Neural crest cell (in vitro differentiated cells): ENCODE results near the gene LRRC45. TPM values are rescaled to one million over a fixed set of nuclear protein-coding genes. Genes with fewer than 3 reads are reported as not detected.
A peak's percentile ranks its signal among the peaks of the same experiment; 100 is the strongest.
"Not testable (repeated sequence)": the region's sequence is repeated elsewhere in the genome, so short reads cannot be mapped to it uniquely, and the experiment has no call there.

Experiments
- DNase-seq: peaks from one replicate; pipeline ENCODE4 v3.0.0; 2021; ENCODE audit warnings: low read depth, mixed read lengths, low spot score
- H3K27ac Mint-ChIP-seq: one replicate; pipeline ENCODE4 v1.8.0; 2021; ENCODE audit warnings: mild to moderate bottlenecking, mixed read lengths; ENCODE audit not compliant: unreplicated experiment
- H3K27me3 Mint-ChIP-seq: 2 replicates; pipeline ENCODE4 v1.8.0; 2021; ENCODE audit warnings: low read depth, mild to moderate bottlenecking, mixed read lengths
- H3K36me3 Mint-ChIP-seq: 2 replicates; pipeline ENCODE4 v1.8.0; 2021; ENCODE audit warnings: low read depth, mild to moderate bottlenecking, mixed read lengths
- H3K4me1 Mint-ChIP-seq: 2 replicates; pipeline ENCODE4 v1.8.0; 2021; ENCODE audit warnings: mixed read lengths
- H3K4me3 Mint-ChIP-seq: one replicate; pipeline ENCODE4 v1.8.0; 2021; ENCODE audit warnings: mild to moderate bottlenecking, mixed read lengths
- H3K9me3 Mint-ChIP-seq: 2 replicates; pipeline ENCODE4 v1.8.0; 2021; ENCODE audit warnings: mixed read lengths
- total RNA-seq: library from RNA; stranded (reverse); gene quantifications from 2 replicates; pipeline ENCODE4 v1.2.1, GENCODE V29; 2021
- TF ChIP-seq, protein P1 (sequence below): fragments of 200-600 bp; sonication (generic); conservative IDR thresholded peaks from 2 replicates; pipeline ENCODE4 v1.5.0; 2021; ENCODE audit warnings: antibody characterized with exemption, mild to moderate bottlenecking

The LRRC45 gene
- total RNA-seq, 1 donor from 2014 or later = 63.5 TPM

- Mint-ChIP-seq H3K27ac (no peak overlapping the region), H3K9me3 (no peaks in the 10 kb centered on the region), H3K4me1 (peaks cover 16% of the 10 kb centered on the region), H3K27me3 (peaks cover 4% of the 10 kb centered on the region), H3K36me3 (peaks cover 3% of the 10 kb centered on the region), H3K4me3 (peak overlapping the region; percentile 85)
- DNase-seq = no peak
- TF ChIP-seq, protein P1, sequence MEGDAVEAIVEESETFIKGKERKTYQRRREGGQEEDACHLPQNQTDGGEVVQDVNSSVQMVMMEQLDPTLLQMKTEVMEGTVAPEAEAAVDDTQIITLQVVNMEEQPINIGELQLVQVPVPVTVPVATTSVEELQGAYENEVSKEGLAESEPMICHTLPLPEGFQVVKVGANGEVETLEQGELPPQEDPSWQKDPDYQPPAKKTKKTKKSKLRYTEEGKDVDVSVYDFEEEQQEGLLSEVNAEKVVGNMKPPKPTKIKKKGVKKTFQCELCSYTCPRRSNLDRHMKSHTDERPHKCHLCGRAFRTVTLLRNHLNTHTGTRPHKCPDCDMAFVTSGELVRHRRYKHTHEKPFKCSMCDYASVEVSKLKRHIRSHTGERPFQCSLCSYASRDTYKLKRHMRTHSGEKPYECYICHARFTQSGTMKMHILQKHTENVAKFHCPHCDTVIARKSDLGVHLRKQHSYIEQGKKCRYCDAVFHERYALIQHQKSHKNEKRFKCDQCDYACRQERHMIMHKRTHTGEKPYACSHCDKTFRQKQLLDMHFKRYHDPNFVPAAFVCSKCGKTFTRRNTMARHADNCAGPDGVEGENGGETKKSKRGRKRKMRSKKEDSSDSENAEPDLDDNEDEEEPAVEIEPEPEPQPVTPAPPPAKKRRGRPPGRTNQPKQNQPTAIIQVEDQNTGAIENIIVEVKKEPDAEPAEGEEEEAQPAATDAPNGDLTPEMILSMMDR = no peak
These were observed 43.0 kb upstream of the LRRC45 start for GRCh38 chr17:81980122-81980521.

DNA sequence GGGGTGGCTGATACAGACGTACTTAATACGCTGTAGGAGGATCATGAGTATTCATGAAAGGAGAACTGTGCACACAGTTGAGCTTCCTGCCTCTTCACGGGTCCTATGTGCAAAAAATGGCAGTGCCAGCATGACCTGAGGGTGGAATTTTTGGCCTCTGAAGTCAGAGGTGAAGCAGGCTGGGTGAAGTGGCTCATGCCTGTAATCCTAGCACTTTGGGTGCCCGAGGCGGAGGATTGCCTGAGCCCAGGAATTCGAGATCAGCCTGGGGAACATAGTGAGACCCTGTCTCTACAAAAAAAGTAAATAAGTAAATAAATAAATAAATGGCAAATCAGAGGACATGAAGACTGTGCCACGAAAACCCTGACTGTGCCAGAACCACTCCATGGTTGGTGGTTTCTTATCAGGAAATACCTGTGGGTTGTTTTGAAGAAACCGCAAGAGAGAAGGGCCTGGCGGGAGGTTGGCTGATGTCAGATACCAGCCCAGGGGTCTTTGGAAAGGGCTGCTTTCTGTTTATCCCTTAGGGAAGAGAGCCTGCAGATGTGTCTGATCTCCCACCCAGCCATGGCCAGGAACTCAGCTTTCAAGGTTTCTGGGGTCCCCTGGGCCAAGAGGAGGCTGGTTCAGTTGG, 42.3 kb upstream of the LRRC45 start:
- peaks cover 16% of the 10 kb centered on the region for H3K4me1 Mint-ChIP-seq
- no peak for DNase-seq
- peaks cover 4% of the 10 kb centered on the region for H3K27me3 Mint-ChIP-seq
- H3K36me3 Mint-ChIP-seq = peaks cover 4% of the 10 kb centered on the region
- no peak overlapping the region for H3K27ac Mint-ChIP-seq
- H3K9me3 Mint-ChIP-seq = no peaks in the 10 kb centered on the region
- TF ChIP-seq, protein P1 = no peak
- peak overlapping the region; percentile 85 for H3K4me3 Mint-ChIP-seq

- not testable (repeated sequence) for H3K27me3 Mint-ChIP-seq, DNase-seq, H3K9me3 Mint-ChIP-seq, H3K4me3 Mint-ChIP-seq, H3K36me3 Mint-ChIP-seq, H3K27ac Mint-ChIP-seq
- H3K4me1 Mint-ChIP-seq = peaks cover 12% of the 10 kb centered on the region
These were observed 41.6 kb upstream of the LRRC45 start for GRCh38 chr17:81981511-81981910.

DNA sequence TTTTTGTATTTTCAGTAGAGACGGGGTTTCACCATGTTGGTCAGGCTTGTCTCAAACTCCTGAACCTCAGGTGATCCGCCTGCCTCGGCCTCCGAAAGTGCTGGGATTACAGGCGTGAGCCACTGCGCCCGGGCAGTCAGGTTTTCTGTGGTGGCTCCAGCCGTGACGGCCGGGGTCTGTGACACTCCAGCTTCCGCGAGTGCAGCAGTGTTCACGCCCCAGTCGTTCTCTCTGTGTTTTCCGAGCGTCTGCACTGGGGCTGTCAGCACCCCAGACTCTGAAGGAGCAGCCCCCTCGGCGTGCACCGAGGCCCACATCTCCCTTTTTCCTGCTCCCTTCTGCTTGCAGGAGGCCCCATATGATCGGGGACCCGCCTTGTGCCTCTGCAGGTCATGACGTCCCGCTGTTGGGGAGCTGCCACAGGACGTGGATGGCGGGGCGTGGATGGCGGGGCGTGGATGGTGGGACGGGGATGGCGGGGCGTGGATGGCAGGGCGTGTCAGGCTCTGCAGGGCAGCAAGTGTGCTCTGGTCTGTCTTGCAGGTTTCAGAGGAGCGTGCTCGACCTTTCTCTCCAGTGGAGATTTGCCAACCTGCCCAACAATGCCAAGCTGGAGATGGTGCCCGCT, 40.0 kb upstream of the LRRC45 start:
- Mint-ChIP-seq H3K36me3 (peaks cover 9% of the 10 kb centered on the region), H3K27ac (no peak overlapping the region), H3K4me3 (no peak overlapping the region), H3K27me3 (no peaks in the 10 kb centered on the region), H3K9me3 (no peaks in the 10 kb centered on the region), H3K4me1 (peaks cover 11% of the 10 kb centered on the region)
- TF ChIP-seq, protein P1 = no peak
- DNase-seq = no peak

GRCh38 chr17:81983639-81984373, 39.3 kb upstream of the LRRC45 start:
- TF ChIP-seq, protein P1 = no peak
- Mint-ChIP-seq H3K36me3 (peaks cover 9% of the 10 kb centered on the region), H3K27me3 (no peaks in the 10 kb centered on the region), H3K27ac (peak overlapping the region; percentile 84), H3K4me3 (no peak overlapping the region), H3K4me1 (peaks cover 8% of the 10 kb centered on the region), H3K9me3 (no peaks in the 10 kb centered on the region)
- no peak for DNase-seq
